ENCODE measurements around the gene PCDHB7.
"Not testable (repeated sequence)": the region's sequence is repeated elsewhere in the genome, so short reads cannot be mapped to it uniquely, and the experiment has no call there.

The PCDHB7 gene

GRCh38 chr5:141224844-141225243 is 52.4 kb downstream of the PCDHB7 start:
- not testable (repeated sequence) for DNase-seq (ENCODE audit: low read depth)

GRCh38 chr5:141225421-141225820 is 53.0 kb downstream of the PCDHB7 start:
- DNase-seq (ENCODE audit: low read depth): not testable (repeated sequence)

Measured in GM04503 (cell line).